Hematopoietic multipotent progenitor cell treated with erythropoietin and hydrocortisone succinate and interleukin-3 and kit ligand, for 6 days (in vitro differentiated cells): ENCODE data around the gene CHRDL2.
"Not testable (repeated sequence)": the region's sequence is repeated elsewhere in the genome, so short reads cannot be mapped to it uniquely, and the experiment has no call there.

ENCODE experiments used
- DNase-seq: peaks from one replicate; pipeline ENCODE4 v3.0.0-alpha.2; 2015

The CHRDL2 gene

GRCh38 chr11:74669211-74670160 is 61.7 kb downstream of the CHRDL2 start:
- DNase-seq, result no peak

GRCh38 chr11:74663315-74663714 is 67.9 kb downstream of the CHRDL2 start:
- no peak for DNase-seq

- no peak for DNase-seq
Observed at GRCh38 chr11:74662487-74663103, 68.6 kb downstream of the CHRDL2 start.

- DNase-seq, result not testable (repeated sequence)
Observed at GRCh38 chr11:74659124-74659523, 72.1 kb downstream of the CHRDL2 start.

- DNase-seq, result no peak
Observed at GRCh38 chr11:74654976-74655375, 76.2 kb downstream of the CHRDL2 start.

GRCh38 chr11:74650498-74650897 is 80.7 kb downstream of the CHRDL2 start:
- no peak for DNase-seq

GRCh38 chr11:74648894-74649293 is 82.3 kb downstream of the CHRDL2 start:
- no peak for DNase-seq

- DNase-seq, result no peak
Observed at GRCh38 chr11:74647831-74648230, 83.4 kb downstream of the CHRDL2 start.

- DNase-seq, result no peak
Observed at GRCh38 chr11:74647404-74647803, 83.8 kb downstream of the CHRDL2 start.

GRCh38 chr11:74646954-74647353 is 84.3 kb downstream of the CHRDL2 start:
- DNase-seq, result no peak
